ENCODE data around the gene NAIF1.

DNA sequence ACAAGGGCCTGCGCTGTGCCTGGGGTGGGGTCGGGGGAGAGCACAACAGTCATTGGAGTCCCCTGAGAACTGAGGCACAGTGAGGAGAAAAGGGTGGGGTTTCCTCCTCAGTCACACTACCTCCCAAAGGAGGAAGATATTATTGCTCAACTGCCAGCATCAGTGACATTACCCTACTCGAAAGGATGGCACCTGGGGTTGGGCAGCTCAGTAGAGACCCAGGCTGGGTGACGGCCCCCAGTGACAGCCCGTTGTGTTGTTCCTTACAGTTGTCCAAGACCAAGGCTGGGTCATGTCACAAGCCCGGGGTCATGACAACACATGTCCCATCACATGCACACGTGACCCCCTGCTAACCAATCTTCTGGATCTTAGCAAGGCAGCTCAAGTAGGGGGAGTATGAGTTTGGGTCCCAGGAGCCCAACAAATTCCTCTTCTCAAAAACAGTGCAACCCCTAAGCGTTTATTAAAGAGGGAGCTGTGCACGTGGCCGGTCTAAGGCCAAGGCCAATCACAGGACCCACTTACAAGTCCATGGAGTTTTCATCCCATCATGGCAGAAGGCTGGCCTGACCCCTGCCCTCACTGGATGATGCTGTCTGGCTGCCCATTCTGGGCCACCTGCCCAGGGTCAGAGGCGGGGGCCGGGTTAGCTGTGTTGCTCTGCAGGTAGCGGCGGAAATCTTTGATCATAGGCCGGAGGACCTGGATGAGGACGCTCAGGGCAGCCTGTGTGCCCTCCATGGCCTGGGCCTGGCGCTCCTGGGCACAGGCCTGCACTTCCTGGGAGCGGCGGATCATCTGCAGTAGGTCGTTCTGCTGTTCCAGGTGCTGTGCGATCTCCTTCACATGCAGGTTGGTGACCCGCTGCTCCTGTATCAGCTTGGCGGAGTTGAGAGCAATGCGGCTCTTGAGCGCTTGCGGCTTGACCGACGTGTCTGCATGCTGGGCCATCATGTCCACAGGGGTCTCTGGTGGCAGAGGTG lies 4.0 kb downstream of the NAIF1 start:
- TF ChIP-seq CEBPB (IDR thresholded peaks at IDR 0.05) (no peak), PHF8 (IDR thresholded peaks at IDR 0.05; ENCODE audit: borderline replicate concordance, low read depth) (no peak), MAZ (IDR thresholded peaks at IDR 0.05; ENCODE audit: borderline replicate concordance, low read depth, low read length) (no peak), JUN (IDR thresholded peaks at IDR 0.05) (no peak), POLR2A (IDR thresholded peaks at IDR 0.05; ENCODE audit: low read length) (no peak), PBX3 (IDR thresholded peaks at IDR 0.05) (no peak), HDAC2 (IDR thresholded peaks at IDR 0.05) (no peak)
- TF ChIP-seq, protein P1, sequence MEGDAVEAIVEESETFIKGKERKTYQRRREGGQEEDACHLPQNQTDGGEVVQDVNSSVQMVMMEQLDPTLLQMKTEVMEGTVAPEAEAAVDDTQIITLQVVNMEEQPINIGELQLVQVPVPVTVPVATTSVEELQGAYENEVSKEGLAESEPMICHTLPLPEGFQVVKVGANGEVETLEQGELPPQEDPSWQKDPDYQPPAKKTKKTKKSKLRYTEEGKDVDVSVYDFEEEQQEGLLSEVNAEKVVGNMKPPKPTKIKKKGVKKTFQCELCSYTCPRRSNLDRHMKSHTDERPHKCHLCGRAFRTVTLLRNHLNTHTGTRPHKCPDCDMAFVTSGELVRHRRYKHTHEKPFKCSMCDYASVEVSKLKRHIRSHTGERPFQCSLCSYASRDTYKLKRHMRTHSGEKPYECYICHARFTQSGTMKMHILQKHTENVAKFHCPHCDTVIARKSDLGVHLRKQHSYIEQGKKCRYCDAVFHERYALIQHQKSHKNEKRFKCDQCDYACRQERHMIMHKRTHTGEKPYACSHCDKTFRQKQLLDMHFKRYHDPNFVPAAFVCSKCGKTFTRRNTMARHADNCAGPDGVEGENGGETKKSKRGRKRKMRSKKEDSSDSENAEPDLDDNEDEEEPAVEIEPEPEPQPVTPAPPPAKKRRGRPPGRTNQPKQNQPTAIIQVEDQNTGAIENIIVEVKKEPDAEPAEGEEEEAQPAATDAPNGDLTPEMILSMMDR (IDR thresholded peaks at IDR 0.05) = no peak

Measured in A549 (cell line).